ENCODE data around the gene FERMT3. TPM values are rescaled to one million over a fixed set of nuclear protein-coding genes. Genes with fewer than 3 reads are reported as not detected.

The FERMT3 gene
- total and polyA plus RNA-seq, 2 of the 13 experiments (the other 11 are each of a cell fraction or from before 2014, with no cell fraction given), result 0.29 TPM; not detected in 1

DNA sequence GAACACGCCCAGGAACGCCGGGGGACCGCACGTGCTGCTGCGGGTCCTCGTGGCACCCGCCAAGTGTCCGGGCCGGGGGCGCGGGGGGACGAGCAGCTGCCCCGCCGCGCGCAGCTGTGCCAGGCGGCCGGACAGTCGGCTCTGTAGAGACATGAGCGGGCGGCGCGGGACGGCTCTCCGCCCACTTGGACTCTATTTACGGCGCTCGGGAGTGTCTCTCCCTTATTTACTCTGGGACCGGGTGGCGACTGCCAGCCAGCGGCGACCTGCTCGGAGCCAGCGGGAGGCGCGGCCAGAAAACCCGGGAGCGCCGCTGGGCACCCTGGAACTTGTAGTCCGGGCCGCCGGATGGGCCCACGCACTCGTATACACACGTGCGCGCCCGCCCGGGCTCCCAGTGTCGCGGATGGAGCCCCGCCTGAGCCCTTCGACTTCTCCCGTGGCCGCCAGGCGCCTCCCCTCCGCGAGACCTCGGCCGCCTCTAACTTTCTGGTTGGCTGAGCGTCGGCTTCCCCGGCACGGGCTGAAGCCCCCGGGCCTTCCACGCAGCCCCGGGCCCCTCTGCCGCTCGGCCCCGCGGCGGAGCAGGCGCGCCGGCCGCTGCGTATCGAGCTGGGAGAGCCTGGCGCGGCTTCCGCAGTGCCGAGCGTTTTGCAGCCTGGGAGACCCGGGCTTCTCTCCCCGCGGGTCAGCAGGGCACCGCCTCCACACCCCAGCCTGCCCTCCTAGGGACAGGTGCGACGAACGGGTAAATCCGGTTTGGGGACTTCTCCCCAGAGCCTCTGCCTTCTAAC, 40.5 kb upstream of the FERMT3 start, which contains the start of gene MACROD1 (continued):
- TF ChIP-seq, protein P1, sequence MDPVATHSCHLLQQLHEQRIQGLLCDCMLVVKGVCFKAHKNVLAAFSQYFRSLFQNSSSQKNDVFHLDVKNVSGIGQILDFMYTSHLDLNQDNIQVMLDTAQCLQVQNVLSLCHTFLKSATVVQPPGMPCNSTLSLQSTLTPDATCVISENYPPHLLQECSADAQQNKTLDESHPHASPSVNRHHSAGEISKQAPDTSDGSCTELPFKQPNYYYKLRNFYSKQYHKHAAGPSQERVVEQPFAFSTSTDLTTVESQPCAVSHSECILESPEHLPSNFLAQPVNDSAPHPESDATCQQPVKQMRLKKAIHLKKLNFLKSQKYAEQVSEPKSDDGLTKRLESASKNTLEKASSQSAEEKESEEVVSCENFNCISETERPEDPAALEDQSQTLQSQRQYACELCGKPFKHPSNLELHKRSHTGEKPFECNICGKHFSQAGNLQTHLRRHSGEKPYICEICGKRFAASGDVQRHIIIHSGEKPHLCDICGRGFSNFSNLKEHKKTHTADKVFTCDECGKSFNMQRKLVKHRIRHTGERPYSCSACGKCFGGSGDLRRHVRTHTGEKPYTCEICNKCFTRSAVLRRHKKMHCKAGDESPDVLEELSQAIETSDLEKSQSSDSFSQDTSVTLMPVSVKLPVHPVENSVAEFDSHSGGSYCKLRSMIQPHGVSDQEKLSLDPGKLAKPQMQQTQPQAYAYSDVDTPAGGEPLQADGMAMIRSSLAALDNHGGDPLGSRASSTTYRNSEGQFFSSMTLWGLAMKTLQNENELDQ (CRISPR knock-in tag; IDR thresholded peaks at IDR 0.05; ENCODE audit: borderline replicate concordance), result no peak
- TF ChIP-seq, protein P2, sequence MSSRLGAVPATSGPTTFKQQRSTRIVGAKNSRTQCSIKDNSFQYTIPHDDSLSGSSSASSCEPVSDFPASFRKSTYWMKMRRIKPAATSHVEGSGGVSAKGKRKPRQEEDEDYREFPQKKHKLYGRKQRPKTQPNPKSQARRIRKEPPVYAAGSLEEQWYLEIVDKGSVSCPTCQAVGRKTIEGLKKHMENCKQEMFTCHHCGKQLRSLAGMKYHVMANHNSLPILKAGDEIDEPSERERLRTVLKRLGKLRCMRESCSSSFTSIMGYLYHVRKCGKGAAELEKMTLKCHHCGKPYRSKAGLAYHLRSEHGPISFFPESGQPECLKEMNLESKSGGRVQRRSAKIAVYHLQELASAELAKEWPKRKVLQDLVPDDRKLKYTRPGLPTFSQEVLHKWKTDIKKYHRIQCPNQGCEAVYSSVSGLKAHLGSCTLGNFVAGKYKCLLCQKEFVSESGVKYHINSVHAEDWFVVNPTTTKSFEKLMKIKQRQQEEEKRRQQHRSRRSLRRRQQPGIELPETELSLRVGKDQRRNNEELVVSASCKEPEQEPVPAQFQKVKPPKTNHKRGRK (CRISPR knock-in tag; IDR thresholded peaks at IDR 0.05), result no peak
- TF ChIP-seq ZNF331 (CRISPR knock-in tag; IDR thresholded peaks at IDR 0.05) (no peak), FOXA1 (IDR thresholded peaks at IDR 0.05) (no peak), FOXA1 (CRISPR knock-in tag; IDR thresholded peaks at IDR 0.05) (peak; percentile 95), BORCS8-MEF2B (CRISPR knock-in tag; IDR thresholded peaks at IDR 0.05) (peak; percentile 32), ZFAT (CRISPR knock-in tag; conservative IDR thresholded peaks at IDR 0.05) (0 out of 2 replicates have a peak, but pooled peaks have one; percentile 24), ZNF263 (CRISPR knock-in tag; IDR thresholded peaks at IDR 0.05) (no peak), SCMH1 (CRISPR knock-in tag; IDR thresholded peaks at IDR 0.05; ENCODE audit: borderline replicate concordance) (no peak), ZNF501 (CRISPR knock-in tag; IDR thresholded peaks at IDR 0.05) (peak; percentile 98), ZNF891 (CRISPR knock-in tag; IDR thresholded peaks at IDR 0.05) (peak; percentile 53; the same call in 1 of the 2 replicates), TBX3 (IDR thresholded peaks at IDR 0.05; ENCODE audit: borderline replicate concordance) (no peak)
- TF ChIP-seq, protein P3, sequence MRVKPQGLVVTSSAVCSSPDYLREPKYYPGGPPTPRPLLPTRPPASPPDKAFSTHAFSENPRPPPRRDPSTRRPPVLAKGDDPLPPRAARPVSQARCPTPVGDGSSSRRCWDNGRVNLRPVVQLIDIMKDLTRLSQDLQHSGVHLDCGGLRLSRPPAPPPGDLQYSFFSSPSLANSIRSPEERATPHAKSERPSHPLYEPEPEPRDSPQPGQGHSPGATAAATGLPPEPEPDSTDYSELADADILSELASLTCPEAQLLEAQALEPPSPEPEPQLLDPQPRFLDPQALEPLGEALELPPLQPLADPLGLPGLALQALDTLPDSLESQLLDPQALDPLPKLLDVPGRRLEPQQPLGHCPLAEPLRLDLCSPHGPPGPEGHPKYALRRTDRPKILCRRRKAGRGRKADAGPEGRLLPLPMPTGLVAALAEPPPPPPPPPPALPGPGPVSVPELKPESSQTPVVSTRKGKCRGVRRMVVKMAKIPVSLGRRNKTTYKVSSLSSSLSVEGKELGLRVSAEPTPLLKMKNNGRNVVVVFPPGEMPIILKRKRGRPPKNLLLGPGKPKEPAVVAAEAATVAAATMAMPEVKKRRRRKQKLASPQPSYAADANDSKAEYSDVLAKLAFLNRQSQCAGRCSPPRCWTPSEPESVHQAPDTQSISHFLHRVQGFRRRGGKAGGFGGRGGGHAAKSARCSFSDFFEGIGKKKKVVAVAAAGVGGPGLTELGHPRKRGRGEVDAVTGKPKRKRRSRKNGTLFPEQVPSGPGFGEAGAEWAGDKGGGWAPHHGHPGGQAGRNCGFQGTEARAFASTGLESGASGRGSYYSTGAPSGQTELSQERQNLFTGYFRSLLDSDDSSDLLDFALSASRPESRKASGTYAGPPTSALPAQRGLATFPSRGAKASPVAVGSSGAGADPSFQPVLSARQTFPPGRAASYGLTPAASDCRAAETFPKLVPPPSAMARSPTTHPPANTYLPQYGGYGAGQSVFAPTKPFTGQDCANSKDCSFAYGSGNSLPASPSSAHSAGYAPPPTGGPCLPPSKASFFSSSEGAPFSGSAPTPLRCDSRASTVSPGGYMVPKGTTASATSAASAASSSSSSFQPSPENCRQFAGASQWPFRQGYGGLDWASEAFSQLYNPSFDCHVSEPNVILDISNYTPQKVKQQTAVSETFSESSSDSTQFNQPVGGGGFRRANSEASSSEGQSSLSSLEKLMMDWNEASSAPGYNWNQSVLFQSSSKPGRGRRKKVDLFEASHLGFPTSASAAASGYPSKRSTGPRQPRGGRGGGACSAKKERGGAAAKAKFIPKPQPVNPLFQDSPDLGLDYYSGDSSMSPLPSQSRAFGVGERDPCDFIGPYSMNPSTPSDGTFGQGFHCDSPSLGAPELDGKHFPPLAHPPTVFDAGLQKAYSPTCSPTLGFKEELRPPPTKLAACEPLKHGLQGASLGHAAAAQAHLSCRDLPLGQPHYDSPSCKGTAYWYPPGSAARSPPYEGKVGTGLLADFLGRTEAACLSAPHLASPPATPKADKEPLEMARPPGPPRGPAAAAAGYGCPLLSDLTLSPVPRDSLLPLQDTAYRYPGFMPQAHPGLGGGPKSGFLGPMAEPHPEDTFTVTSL (CRISPR knock-in tag; IDR thresholded peaks at IDR 0.05; ENCODE audit: borderline replicate concordance), result no peak
- TF ChIP-seq, protein P4, sequence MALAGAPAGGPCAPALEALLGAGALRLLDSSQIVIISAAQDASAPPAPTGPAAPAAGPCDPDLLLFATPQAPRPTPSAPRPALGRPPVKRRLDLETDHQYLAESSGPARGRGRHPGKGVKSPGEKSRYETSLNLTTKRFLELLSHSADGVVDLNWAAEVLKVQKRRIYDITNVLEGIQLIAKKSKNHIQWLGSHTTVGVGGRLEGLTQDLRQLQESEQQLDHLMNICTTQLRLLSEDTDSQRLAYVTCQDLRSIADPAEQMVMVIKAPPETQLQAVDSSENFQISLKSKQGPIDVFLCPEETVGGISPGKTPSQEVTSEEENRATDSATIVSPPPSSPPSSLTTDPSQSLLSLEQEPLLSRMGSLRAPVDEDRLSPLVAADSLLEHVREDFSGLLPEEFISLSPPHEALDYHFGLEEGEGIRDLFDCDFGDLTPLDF (CRISPR knock-in tag; IDR thresholded peaks at IDR 0.05), result peak; percentile 93
- TF ChIP-seq, protein P5, sequence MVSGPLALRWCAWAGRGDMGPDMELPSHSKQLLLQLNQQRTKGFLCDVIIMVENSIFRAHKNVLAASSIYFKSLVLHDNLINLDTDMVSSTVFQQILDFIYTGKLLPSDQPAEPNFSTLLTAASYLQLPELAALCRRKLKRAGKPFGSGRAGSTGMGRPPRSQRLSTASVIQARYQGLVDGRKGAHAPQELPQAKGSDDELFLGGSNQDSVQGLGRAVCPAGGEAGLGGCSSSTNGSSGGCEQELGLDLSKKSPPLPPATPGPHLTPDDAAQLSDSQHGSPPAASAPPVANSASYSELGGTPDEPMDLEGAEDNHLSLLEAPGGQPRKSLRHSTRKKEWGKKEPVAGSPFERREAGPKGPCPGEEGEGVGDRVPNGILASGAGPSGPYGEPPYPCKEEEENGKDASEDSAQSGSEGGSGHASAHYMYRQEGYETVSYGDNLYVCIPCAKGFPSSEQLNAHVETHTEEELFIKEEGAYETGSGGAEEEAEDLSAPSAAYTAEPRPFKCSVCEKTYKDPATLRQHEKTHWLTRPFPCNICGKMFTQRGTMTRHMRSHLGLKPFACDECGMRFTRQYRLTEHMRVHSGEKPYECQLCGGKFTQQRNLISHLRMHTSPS (CRISPR knock-in tag; IDR thresholded peaks at IDR 0.05; ENCODE audit: low read depth), result no peak
